HCT116 (cell line): ENCODE results near the gene GRM8. TPM values are rescaled to one million over a fixed set of nuclear protein-coding genes. Genes with fewer than 3 reads are reported as not detected.

Experiments used
- ATAC-seq: fragments of 200-7000 bp; cut with Tn5 transposase; 2 replicates; pipeline ENCODE4 v1.9.1; 2020; ENCODE audit warnings: mild to moderate bottlenecking, moderate library complexity
- BruUV-seq: library from RNA; stranded (reverse); fragments of 400-500 nt; replicated peaks from 2 replicates; lab custom pipeline; 2021; lab: Mats Ljungman, UMichigan
- CTCF ChIA-PET: fragments of 300-600 bp; sonication (Branson Sonifier 250); formaldehyde crosslinking; loops from one replicate; lab custom pipeline; 2021; ENCODE audit warnings: antibody characterized with exemption; lab: Charles Lee
- POLR2A ChIA-PET: fragments of 300-600, 350-600 bp; sonication (Branson Sonifier 250); formaldehyde crosslinking; loops from one replicate; lab custom pipeline; 2021; ENCODE audit warnings: antibody characterized with exemption; lab: Charles Lee
- RAD21 ChIA-PET, 2 experiments: fragments of 300-600 bp; sonication (Branson Sonifier 250); formaldehyde crosslinking; loops; one replicate each; lab custom pipeline; 2023; ENCODE audit warnings: low total read pairs in 2 of 2; ENCODE audit not compliant: uncharacterized antibody in 2 of 2, unreplicated experiment in 2 of 2, low non-redundant PET in 1 of 2; lab: Charles Lee
- DNase-seq: peaks from one replicate; pipeline ENCODE4 v3.0.0-alpha.2; 2010; ENCODE audit warnings: low read depth, low spot score
- H2AFZ ChIP-seq: fragments of 200-600 bp; shearing (Covaris generic), sonication (generic); 2 replicates; pipeline ENCODE4 v1.6.1; 2017; ENCODE audit warnings: low read depth, mixed run types, mixed read lengths, antibody characterized with exemption, low read length; ENCODE audit not compliant: poor library complexity, severe bottlenecking
- H3K27ac ChIP-seq: 2 replicates; pipeline ENCODE4 v1.5.1; 2012; ENCODE audit warnings: low read depth, low read length
- H3K27me3 ChIP-seq: fragments of 200-600 bp; sonication (generic); 2 replicates; pipeline ENCODE4 v1.6.1; 2016; ENCODE audit warnings: mixed run types, low read length, mixed read lengths; ENCODE audit not compliant: insufficient read depth
- H3K36me3 ChIP-seq, 2 experiments: fragments of 200-500 bp in 1 of 2; fragments of 200-600 bp in 1 of 2; sonication (Bioruptor generic) in 1 of 2; sonication (generic) in 1 of 2; 2 replicates each; pipeline versions ENCODE4 v1.5.1 to v1.6.1; 2014 to 2016; ENCODE audit warnings: low read length in 2 of 2, inconsistent platforms in 1 of 2, mixed read lengths in 1 of 2, mixed run types in 1 of 2; ENCODE audit not compliant: insufficient read depth in 2 of 2, control insufficient read depth in 1 of 2
- H3K4me1 ChIP-seq, 2 experiments: fragments of 200-600 bp in 1 of 2; sonication (generic) in 1 of 2; 2 replicates each; pipeline versions ENCODE4 v1.5.1 to v1.6.1; 2012 to 2017; ENCODE audit warnings: low read length in 2 of 2, inconsistent platforms in 1 of 2, mild to moderate bottlenecking in 1 of 2, mixed read lengths in 1 of 2, mixed run types in 1 of 2, moderate library complexity in 1 of 2; ENCODE audit not compliant: insufficient read depth in 2 of 2, control insufficient read depth in 1 of 2
- H3K4me2 ChIP-seq: fragments of 200-600 bp; sonication (generic); 2 replicates; pipeline ENCODE4 v1.6.1; 2017; ENCODE audit warnings: mixed run types, low read length, mixed read lengths
- H3K4me3 ChIP-seq, 2 experiments: fragments of 200-600 bp in 1 of 2; sonication (generic) in 1 of 2; replicated peaks in 1 of 2; 2 replicates each; pipeline ENCODE4 v1.5.1; 2011 to 2016; ENCODE audit warnings: low read length in 2 of 2, control low read depth in 1 of 2, low read depth in 1 of 2, mild to moderate bottlenecking in 1 of 2, mixed read lengths in 1 of 2, mixed run types in 1 of 2
- H3K79me2 ChIP-seq: fragments of 200-600 bp; sonication (generic); 2 replicates; pipeline ENCODE4 v1.6.1; 2017; ENCODE audit warnings: mild to moderate bottlenecking, mixed run types, low read length, moderate library complexity, mixed read lengths; ENCODE audit not compliant: insufficient read depth
- H3K9ac ChIP-seq: fragments of 200-600 bp; sonication (generic); 2 replicates; pipeline ENCODE4 v1.6.1; 2016; ENCODE audit warnings: low read length, mixed read lengths
- H3K9me2 ChIP-seq: fragments of 200-600 bp; sonication (generic), shearing (Covaris generic); 2 replicates; pipeline ENCODE4 v1.6.1; 2017; ENCODE audit warnings: mixed run types, mild to moderate bottlenecking, moderate library complexity; ENCODE audit not compliant: insufficient read depth
- H3K9me3 ChIP-seq, 2 experiments: fragments of 200-500 bp in 1 of 2; fragments of 200-600 bp in 1 of 2; sonication (Bioruptor generic) in 1 of 2; sonication (generic) in 1 of 2; 2 replicates each; pipeline ENCODE4 v1.6.1; 2014 to 2017; ENCODE audit warnings: low read length in 2 of 2, mixed read lengths in 2 of 2, inconsistent platforms in 1 of 2, low read depth in 1 of 2, mild to moderate bottlenecking in 1 of 2, mixed run types in 1 of 2, moderate library complexity in 1 of 2; ENCODE audit not compliant: control insufficient read depth in 1 of 2, insufficient read depth in 1 of 2
- H4K20me1 ChIP-seq: fragments of 200-600 bp; sonication (generic), shearing (Covaris generic); 2 replicates; pipeline ENCODE4 v1.6.1; 2017; ENCODE audit warnings: mixed run types, mild to moderate bottlenecking, moderate library complexity; ENCODE audit not compliant: insufficient read depth
- ATF3 ChIP-seq: IDR thresholded peaks from 2 replicates; pipeline ENCODE4 v1.6.1; 2012
- CBX3 ChIP-seq: IDR thresholded peaks from 2 replicates; pipeline ENCODE4 v1.6.1; 2012; ENCODE audit warnings: low read depth
- CEBPB ChIP-seq: IDR thresholded peaks from 2 replicates; pipeline ENCODE4 v1.6.1; 2012; ENCODE audit warnings: low read depth
- CTCF ChIP-seq, 3 experiments: fragments of 200-600 bp in 1 of 3; sonication (generic) in 1 of 3; IDR thresholded peaks in 2 of 3; conservative IDR thresholded peaks in 1 of 3; 2 replicates each; pipeline ENCODE4 v1.5.1; 2012 to 2017; ENCODE audit warnings: low read depth in 2 of 3, low read length in 2 of 3, antibody characterized with exemption in 1 of 3, borderline replicate concordance in 1 of 3, control low read depth in 1 of 3, mild to moderate bottlenecking in 1 of 3, mixed read lengths in 1 of 3, mixed run types in 1 of 3, moderate library complexity in 1 of 3; ENCODE audit not compliant: insufficient read depth in 1 of 3
- ELF1 ChIP-seq: IDR thresholded peaks from 2 replicates; pipeline ENCODE4 v1.6.1; 2012; ENCODE audit warnings: low read depth, borderline replicate concordance
- EZH2phosphoT487 ChIP-seq: fragments of 200-600 bp; IDR thresholded peaks from 2 replicates; pipeline ENCODE4 v1.6.1; 2018; ENCODE audit warnings: antibody characterized with exemption, borderline replicate concordance
- FOSL1 ChIP-seq: IDR thresholded peaks from 2 replicates; pipeline ENCODE4 v1.6.1; 2012; ENCODE audit warnings: low read depth
- JUND ChIP-seq: IDR thresholded peaks from 2 replicates; pipeline ENCODE4 v1.6.1; 2012
- MAX ChIP-seq: IDR thresholded peaks from 2 replicates; pipeline ENCODE4 v1.6.1; 2012
- POLR2AphosphoS5 ChIP-seq: IDR thresholded peaks from 2 replicates; pipeline ENCODE4 v1.6.1; 2011; ENCODE audit warnings: mild to moderate bottlenecking, low read depth, low read length, moderate library complexity
- RAD21 ChIP-seq: IDR thresholded peaks from 2 replicates; pipeline ENCODE4 v1.6.1; 2012; ENCODE audit warnings: low read depth, mild to moderate bottlenecking
- REST ChIP-seq: IDR thresholded peaks from 2 replicates; pipeline ENCODE4 v1.6.1; 2012; ENCODE audit warnings: low read depth
- TCF7L2 ChIP-seq: IDR thresholded peaks from 2 replicates; pipeline ENCODE4 v1.7.0; 2011; ENCODE audit warnings: borderline replicate concordance, inconsistent platforms; ENCODE audit not compliant: insufficient read depth, insufficient read length; ENCODE audit errors: extremely low read depth
- ZBTB33 ChIP-seq: IDR thresholded peaks from 2 replicates; pipeline ENCODE4 v1.6.1; 2011; ENCODE audit warnings: mild to moderate bottlenecking, low read length, moderate library complexity; ENCODE audit not compliant: insufficient replicate concordance; ENCODE audit errors: extremely low read depth
- ZFX ChIP-seq: fragments of 450-650 bp; IDR thresholded peaks from 2 replicates; pipeline ENCODE4 v1.6.1; 2017
- ZNF274 ChIP-seq: fragments of 200-500 bp; sonication (Bioruptor generic); IDR thresholded peaks from 2 replicates; pipeline ENCODE4 v1.6.1; 2014; ENCODE audit warnings: mild to moderate bottlenecking, low read depth, low read length, inconsistent platforms
- intact Hi-C: fragments of 100-400 bp; cut with micrococcal nuclease; formaldehyde crosslinking; loops from 2 replicates; pipeline ENCODE4 v1.10.0; 2022
- total RNA-seq: library from RNA; stranded (reverse); gene quantifications from one replicate; pipeline ENCODE4 v1.2.1, GENCODE V29; 2021; ENCODE audit not compliant: unreplicated experiment

GRM8 gene
- total RNA-seq, 1 experiment from 2014 or later: 0.05 TPM

GRCh38 chr7:126495733-126496132, 757.0 kb downstream of the GRM8 start:
- ChIA-PET CTCF (no interaction called here), RAD21 (no interaction called here), POLR2A (no interaction called here)
- H3K4me1 ChIP-seq: no peaks in the 10 kb centered on the region
- no peak for DNase-seq
- BruUV-seq: no TSS peak
- H3K4me3 ChIP-seq: no peak overlapping the region
- H3K36me3 ChIP-seq: no peaks in the 10 kb centered on the region
- intact Hi-C loops: no loop called here
- no peak overlapping the region for H3K27ac ChIP-seq
- no peaks in the 10 kb centered on the region for H4K20me1 ChIP-seq
- no peak overlapping the region for H3K9ac ChIP-seq
- H3K4me2 ChIP-seq: no peak overlapping the region
- H2AFZ ChIP-seq: no peak overlapping the region
- H3K9me2 ChIP-seq: no peaks in the 10 kb centered on the region
- no peaks in the 10 kb centered on the region for H3K79me2 ChIP-seq
- TF ChIP-seq ZNF274: no peak
- no peak for TF ChIP-seq ZBTB33
- TF ChIP-seq POLR2AphosphoS5: no peak
- TF ChIP-seq CEBPB: no peak
- TF ChIP-seq REST: no peak
- no peak for TF ChIP-seq TCF7L2
- no peak for TF ChIP-seq ATF3
- no peak for TF ChIP-seq CTCF (IDR thresholded peaks at IDR 0.05 in 2 of 3, conservative IDR thresholded peaks at IDR 0.05 in 1 of 3; ENCODE audit: borderline replicate concordance in 1 of 3, insufficient read depth in 1 of 3, low read depth in 2 of 3, low read length in 2 of 3)
- no peak for TF ChIP-seq MAX
- no peak for TF ChIP-seq CBX3
- no peak for TF ChIP-seq JUND
- TF ChIP-seq EZH2phosphoT487: no peak
- no peak for TF ChIP-seq RAD21
- no peak for TF ChIP-seq ZFX
- TF ChIP-seq ELF1: no peak
- no peak for TF ChIP-seq FOSL1
- H3K27me3 ChIP-seq: no peaks in the 10 kb centered on the region
- ATAC-seq: no peak
- H3K9me3 ChIP-seq: no peaks in the 10 kb centered on the region
